HEK293 (cell line): ENCODE measurements around the gene RHOB.

Experiments used
- GLIS2 ChIP-seq: fragments of 450-650 bp; formaldehyde crosslinking; IDR thresholded peaks from 2 replicates; pipeline ENCODE4 v1.5.1; 2016; ENCODE audit warnings: missing biosample characterization, missing genetic modification characterization
- SP2 ChIP-seq: fragments of 450-650 bp; formaldehyde crosslinking; IDR thresholded peaks from 2 replicates; pipeline ENCODE4 v1.5.1; 2016; ENCODE audit warnings: missing biosample characterization, missing genetic modification characterization
- YY1 ChIP-seq: fragments of 450-650 bp; formaldehyde crosslinking; IDR thresholded peaks from 2 replicates; pipeline ENCODE4 v1.5.1; 2018; ENCODE audit warnings: missing biosample characterization, missing genetic modification characterization
- TF ChIP-seq, protein P1 (sequence below): fragments of 450-650 bp; formaldehyde crosslinking; IDR thresholded peaks from 2 replicates; pipeline ENCODE4 v1.5.1; 2016; ENCODE audit warnings: missing biosample characterization, missing genetic modification characterization
- TF ChIP-seq, protein P2 (sequence below): fragments of 450-650 bp; formaldehyde crosslinking; IDR thresholded peaks from 2 replicates; pipeline ENCODE4 v1.5.1; 2016; ENCODE audit warnings: missing biosample characterization, missing genetic modification characterization
- TF ChIP-seq, protein P3 (sequence below): fragments of 450-650 bp; formaldehyde crosslinking; IDR thresholded peaks from 2 replicates; pipeline ENCODE4 v1.5.1; 2016; ENCODE audit warnings: missing biosample characterization, missing genetic modification characterization
- TF ChIP-seq, protein P4 (sequence below): fragments of 450-650 bp; IDR thresholded peaks from 2 replicates; pipeline ENCODE4 v1.5.1; 2018; ENCODE audit warnings: missing biosample characterization, mild to moderate bottlenecking, missing genetic modification characterization
- TF ChIP-seq, protein P5 (sequence below): fragments of 450-650 bp; formaldehyde crosslinking; IDR thresholded peaks from 2 replicates; pipeline ENCODE4 v1.5.1; 2016; ENCODE audit warnings: missing biosample characterization, missing genetic modification characterization

DNA sequence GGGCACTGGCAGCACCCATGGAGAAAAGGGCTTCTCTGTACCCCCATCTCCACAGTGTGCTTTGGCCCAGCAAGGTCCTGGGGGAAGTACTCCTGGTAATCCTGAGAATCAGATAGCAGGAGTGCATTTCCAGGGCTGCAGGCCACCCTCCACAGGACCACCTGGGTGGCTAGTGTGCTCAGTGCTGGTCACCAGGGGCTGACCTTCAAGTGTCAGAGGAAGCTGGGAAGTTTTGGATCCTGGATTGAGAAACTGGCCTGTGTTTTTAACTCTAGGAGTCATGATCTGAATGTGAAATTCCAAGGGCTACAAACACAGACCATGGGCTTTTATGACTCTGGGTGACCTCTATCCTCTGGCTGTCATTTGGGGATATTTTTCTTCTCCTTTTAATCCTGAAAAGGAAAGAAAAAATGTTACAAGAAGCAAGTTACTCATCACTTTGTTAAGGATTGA, 9.3 kb downstream of the RHOB start:
- TF ChIP-seq, protein P1, sequence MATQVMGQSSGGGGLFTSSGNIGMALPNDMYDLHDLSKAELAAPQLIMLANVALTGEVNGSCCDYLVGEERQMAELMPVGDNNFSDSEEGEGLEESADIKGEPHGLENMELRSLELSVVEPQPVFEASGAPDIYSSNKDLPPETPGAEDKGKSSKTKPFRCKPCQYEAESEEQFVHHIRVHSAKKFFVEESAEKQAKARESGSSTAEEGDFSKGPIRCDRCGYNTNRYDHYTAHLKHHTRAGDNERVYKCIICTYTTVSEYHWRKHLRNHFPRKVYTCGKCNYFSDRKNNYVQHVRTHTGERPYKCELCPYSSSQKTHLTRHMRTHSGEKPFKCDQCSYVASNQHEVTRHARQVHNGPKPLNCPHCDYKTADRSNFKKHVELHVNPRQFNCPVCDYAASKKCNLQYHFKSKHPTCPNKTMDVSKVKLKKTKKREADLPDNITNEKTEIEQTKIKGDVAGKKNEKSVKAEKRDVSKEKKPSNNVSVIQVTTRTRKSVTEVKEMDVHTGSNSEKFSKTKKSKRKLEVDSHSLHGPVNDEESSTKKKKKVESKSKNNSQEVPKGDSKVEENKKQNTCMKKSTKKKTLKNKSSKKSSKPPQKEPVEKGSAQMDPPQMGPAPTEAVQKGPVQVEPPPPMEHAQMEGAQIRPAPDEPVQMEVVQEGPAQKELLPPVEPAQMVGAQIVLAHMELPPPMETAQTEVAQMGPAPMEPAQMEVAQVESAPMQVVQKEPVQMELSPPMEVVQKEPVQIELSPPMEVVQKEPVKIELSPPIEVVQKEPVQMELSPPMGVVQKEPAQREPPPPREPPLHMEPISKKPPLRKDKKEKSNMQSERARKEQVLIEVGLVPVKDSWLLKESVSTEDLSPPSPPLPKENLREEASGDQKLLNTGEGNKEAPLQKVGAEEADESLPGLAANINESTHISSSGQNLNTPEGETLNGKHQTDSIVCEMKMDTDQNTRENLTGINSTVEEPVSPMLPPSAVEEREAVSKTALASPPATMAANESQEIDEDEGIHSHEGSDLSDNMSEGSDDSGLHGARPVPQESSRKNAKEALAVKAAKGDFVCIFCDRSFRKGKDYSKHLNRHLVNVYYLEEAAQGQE (tag by site-specific recombination) = no peak
- TF ChIP-seq, protein P2, sequence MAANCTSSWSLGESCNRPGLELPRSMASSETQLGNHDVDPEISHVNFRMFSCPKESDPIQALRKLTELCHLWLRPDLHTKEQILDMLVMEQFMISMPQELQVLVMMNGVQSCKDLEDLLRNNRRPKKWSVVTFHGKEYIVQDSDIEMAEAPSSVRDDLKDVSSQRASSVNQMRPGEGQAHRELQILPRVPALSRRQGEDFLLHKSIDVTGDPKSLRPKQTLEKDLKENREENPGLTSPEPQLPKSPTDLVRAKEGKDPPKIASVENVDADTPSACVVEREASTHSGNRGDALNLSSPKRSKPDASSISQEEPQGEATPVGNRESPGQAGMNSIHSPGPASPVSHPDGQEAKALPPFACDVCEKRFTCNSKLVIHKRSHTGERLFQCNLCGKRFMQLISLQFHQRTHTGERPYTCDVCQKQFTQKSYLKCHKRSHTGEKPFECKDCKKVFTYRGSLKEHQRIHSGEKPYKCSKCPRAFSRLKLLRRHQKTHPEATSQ (tag by site-specific recombination) = no peak
- TF ChIP-seq, protein P3, sequence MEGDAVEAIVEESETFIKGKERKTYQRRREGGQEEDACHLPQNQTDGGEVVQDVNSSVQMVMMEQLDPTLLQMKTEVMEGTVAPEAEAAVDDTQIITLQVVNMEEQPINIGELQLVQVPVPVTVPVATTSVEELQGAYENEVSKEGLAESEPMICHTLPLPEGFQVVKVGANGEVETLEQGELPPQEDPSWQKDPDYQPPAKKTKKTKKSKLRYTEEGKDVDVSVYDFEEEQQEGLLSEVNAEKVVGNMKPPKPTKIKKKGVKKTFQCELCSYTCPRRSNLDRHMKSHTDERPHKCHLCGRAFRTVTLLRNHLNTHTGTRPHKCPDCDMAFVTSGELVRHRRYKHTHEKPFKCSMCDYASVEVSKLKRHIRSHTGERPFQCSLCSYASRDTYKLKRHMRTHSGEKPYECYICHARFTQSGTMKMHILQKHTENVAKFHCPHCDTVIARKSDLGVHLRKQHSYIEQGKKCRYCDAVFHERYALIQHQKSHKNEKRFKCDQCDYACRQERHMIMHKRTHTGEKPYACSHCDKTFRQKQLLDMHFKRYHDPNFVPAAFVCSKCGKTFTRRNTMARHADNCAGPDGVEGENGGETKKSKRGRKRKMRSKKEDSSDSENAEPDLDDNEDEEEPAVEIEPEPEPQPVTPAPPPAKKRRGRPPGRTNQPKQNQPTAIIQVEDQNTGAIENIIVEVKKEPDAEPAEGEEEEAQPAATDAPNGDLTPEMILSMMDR = no peak
- TF ChIP-seq GLIS2 (tag by site-specific recombination) (no peak), SP2 (no peak), YY1 (tag by site-specific recombination) (no peak)
- TF ChIP-seq, protein P4, sequence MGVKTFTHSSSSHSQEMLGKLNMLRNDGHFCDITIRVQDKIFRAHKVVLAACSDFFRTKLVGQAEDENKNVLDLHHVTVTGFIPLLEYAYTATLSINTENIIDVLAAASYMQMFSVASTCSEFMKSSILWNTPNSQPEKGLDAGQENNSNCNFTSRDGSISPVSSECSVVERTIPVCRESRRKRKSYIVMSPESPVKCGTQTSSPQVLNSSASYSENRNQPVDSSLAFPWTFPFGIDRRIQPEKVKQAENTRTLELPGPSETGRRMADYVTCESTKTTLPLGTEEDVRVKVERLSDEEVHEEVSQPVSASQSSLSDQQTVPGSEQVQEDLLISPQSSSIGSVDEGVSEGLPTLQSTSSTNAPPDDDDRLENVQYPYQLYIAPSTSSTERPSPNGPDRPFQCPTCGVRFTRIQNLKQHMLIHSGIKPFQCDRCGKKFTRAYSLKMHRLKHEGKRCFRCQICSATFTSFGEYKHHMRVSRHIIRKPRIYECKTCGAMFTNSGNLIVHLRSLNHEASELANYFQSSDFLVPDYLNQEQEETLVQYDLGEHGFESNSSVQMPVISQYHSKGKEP (tag by site-specific recombination) = no peak
- TF ChIP-seq, protein P5, sequence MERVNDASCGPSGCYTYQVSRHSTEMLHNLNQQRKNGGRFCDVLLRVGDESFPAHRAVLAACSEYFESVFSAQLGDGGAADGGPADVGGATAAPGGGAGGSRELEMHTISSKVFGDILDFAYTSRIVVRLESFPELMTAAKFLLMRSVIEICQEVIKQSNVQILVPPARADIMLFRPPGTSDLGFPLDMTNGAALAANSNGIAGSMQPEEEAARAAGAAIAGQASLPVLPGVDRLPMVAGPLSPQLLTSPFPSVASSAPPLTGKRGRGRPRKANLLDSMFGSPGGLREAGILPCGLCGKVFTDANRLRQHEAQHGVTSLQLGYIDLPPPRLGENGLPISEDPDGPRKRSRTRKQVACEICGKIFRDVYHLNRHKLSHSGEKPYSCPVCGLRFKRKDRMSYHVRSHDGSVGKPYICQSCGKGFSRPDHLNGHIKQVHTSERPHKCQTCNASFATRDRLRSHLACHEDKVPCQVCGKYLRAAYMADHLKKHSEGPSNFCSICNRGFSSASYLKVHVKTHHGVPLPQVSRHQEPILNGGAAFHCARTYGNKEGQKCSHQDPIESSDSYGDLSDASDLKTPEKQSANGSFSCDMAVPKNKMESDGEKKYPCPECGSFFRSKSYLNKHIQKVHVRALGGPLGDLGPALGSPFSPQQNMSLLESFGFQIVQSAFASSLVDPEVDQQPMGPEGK (tag by site-specific recombination) = no peak
